HG03025 (cell line): ENCODE data around the gene LMF1.
"Not testable (repeated sequence)": the region's sequence is repeated elsewhere in the genome, so short reads cannot be mapped to it uniquely, and the experiment has no call there.

Experiments
- ATAC-seq: cut with Tn5 transposase; IDR thresholded peaks from one replicate; pipeline ENCODE4 v1.9.1; 2021; ENCODE audit warnings: mild to moderate bottlenecking, moderate library complexity; ENCODE audit not compliant: unreplicated experiment, low FRiP score

LMF1 gene

DNA sequence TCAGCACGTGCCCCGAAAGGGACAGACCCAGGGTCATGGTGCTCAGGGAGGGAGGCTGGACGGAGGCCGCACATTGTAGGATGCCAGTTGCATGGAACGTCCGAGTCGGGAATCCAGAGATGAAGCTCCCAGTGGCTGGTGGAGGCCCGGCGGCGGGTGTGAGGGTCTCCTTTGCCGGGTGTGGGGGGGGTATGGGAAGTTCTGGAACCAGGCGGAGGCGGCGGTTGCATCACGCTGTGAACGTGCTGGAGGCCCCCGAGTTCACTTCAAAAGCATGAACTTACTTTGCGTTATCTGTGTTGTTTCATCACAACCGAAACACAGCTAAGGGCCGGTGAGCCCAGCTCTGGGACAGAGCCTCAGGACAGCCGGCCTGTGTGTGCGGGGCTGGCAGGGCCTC lies 96.9 kb downstream of the LMF1 start:
- ATAC-seq = no peak

DNA sequence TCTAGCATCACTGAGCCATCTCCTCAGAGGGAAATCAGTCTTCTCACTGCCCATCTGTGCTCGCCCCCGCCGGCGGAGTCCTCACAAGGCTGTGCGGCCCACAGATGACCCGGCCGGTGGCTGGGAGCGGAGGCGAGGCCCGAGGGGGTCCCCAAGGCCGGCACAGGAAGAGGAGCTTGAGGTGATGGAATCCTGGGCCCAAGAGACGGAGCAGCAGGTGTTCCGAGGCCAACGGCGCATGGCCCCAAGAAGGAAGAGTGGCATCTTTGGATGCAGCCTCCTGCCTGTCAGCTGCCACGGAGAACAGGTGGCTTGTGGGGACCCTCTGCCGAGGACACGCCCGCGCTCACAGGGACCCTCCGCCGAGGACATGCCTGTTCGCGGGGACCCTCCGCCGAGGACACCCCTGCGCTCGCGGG lies 97.5 kb downstream of the LMF1 start:
- ATAC-seq = no peak

DNA sequence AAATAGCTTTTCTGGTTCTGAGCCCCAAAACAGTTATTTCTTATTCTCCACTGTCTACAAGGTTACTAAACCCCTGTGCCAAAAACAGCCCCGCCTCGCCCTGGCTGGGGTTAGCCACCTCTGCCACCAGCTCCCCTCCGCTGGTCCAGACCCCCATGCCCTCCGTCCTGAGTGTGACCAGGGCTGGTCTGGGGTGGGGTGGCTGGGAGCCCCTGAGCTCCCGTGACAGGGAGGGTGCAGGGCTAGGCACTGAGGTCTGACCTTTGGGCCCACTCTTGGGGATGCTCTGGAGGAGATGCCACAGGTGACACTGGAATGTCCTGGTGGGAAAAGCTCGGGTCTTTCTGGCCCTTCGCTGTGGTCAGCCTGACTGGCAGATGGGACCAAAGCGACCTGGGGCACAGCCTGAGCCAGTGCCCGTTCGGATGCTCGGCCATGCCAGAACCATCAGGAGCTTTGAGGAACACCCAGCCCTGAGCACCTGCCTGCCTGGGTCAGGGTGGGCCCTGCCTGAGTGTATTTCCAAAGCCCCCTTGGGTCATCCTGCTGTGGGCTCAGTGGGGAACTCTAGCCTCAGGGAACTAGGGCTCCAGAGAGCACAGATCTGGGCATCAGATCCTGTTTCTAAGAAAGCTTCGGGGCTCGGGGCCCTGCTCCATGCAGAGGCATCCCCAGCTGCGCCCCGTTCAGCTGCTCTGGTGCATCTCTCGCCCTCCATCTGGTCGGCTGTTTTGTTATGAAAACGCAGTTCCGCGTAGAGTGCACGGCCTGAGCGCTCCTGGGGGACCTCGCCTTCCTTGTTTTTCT lies 98.1 kb downstream of the LMF1 start:
- ATAC-seq = no peak

DNA sequence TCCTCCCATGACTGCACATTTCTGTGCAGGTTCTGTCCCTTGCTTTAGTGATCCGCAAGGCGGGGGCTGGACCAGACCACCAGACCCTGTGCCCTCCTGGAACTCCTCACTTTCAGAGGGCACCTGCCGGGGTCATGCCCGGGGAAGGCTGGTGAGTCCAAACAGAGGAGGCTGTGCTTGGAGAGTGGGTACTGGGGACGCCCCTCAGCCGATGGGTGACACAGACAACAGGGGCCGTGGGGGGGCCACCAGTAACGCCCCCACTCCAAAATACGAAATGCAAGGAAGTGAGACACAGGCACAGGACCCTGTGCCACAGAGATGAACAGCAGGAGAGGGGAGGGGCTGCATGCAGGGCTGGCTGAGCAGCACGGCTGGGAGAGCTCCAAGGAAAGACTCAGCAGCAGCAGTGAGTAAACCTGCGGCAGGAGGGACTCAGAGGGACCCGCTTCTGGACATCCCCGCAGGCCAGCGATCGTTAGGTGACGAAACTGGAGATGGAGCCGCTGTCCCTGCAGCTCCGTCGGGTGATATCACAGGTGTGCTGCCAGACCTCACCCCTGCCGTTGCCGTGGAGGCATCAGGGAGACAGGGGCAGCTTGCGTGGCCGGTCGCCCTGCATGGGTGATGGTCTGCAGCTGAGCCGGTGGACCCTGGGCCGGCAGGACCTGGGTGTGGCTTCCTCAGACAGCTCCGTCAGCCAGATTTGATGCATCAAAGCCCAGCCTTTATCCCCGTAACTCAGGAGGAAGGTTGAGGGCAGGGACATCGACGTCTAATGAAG lies 99.0 kb downstream of the LMF1 start:
- ATAC-seq = no peak

DNA sequence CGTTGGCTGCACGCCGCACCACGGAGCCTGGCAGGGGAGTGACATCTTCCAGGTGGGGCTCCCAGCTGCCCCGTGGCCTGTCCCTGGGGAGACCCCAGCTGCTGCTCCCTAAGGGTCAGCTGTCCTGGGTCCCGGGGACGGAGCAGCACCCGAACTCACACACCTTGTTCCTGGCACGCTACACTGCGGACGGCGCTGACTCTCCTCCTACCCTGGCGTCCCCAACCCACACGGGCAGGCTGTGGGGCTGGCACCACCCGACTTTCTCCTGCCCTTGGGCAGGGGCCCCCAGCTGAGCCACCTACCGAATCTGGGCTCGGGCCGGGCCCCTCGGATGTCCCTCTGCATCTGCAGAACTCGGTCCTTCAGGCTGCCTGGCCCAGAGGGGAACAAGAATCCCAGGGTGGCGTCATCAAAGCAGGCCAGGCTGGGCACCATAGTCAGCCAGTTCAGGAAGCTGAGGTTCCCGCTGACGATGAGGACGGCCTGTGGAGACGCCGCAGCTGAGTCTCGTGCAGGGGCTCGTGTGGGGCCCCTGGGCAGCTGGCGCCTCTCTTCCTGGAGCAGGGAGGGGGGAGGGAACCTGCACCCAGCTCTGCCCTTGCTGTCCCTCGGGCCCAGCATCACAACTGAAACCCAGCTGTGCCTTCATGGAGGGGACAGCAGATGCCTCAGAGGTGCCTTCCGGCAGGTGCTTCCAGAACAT lies 99.8 kb downstream of the LMF1 start:
- ATAC-seq = no peak

DNA sequence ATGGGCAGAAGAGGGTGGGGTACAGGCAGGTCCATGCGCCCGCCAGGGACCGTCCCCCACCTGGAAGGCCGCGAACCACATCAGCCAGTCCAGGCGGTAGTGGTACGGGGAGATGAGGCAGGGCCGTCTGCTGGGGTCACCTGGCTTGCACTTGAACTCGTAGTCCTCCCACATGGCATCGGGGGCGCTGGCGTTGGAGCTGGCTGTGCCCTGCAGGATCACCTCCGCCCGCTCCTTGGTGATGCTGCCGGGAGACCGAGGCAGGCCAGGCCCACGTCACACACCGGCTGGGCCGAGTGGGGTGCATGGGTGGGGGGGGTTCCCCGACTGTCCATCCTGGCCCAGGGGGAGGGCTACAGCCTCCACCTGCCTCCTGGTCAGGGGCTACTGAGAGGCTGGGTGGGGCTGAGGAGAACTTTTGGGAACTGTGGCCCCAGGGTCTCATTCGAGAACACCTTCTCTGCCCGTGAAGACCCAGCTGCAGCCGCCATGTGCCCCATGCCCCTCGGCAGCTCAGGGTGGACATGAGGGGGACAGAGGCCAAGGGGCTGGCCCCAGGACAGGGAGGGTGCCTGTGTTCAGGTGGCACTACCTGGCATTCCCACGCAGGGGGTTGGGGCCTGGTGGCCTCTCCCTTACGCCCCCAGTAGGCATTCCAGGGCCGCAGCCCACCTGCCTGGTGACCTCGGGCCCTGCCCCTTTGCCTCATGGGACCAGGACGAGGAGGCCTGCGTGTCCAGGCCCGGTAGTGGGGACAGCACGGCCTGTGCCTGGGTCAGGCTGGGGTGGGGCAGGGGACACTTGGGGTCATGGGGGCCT lies 100.8 kb downstream of the LMF1 start:
- no peak for ATAC-seq

DNA sequence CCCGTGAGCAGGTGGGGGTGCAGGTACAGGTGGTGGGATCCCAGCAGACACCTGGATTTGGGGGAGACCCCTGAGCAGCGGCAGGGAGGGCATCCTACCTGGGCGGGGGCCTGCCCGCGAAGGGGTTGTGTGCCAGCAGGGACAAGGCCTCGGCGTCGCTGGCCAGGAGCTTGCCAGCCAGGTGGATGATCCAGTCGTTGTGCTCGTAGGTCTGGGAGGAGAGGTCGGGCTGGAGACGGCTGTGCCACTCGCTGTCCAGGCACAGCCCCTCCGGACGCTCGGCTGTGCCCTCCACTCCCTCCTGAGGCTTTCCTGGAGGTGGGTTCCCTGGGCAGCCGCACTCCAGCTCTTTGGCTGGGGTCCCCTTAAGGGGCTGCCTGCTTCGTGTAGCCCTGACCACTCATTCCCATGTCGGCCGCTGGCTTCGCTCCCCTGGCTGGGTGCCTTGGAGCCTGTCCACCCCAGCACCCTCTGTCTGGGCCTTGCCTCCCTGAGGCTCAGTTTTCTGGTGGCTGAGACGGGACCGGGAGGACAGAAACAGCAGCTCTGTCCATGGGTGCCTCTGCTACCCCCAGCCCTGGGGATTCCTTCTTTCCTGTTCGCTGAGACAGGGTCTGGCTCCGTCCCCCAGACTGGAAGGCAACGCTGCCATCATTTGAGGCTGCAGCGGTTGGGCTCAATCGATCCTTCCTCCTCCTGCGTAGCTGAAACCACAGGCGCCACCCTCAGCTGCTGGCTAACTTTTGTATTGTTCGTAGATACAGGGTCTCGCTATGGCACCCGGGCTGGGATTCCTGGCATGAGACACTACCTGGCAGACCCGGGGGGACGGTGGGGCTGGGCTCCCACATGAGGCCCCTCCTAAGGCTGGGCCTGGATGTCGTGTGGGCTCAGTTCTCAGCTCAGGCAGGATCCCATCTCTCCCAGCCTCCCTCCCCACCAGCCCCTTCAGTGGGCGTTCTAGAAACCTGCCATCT lies 101.7 kb downstream of the LMF1 start:
- no peak for ATAC-seq

DNA sequence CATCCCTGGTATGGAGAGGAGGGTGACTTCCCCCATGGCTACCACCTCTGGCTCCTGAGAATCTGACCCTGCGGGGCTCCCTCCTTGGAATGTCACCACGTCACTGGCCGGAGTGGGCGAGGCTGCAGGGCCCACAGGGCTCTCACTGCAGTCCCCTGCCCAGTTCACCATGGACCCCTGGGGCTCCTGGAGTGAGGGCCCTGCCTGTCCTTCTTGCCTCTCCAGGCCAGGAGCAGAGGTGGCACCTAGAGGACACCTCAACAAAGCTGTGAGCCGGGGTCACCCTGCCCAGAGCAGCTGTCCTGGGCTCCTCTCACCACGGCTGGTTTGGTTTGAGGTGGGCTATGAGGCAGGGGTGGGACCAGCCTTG lies 102.4 kb downstream of the LMF1 start:
- ATAC-seq = no peak

DNA sequence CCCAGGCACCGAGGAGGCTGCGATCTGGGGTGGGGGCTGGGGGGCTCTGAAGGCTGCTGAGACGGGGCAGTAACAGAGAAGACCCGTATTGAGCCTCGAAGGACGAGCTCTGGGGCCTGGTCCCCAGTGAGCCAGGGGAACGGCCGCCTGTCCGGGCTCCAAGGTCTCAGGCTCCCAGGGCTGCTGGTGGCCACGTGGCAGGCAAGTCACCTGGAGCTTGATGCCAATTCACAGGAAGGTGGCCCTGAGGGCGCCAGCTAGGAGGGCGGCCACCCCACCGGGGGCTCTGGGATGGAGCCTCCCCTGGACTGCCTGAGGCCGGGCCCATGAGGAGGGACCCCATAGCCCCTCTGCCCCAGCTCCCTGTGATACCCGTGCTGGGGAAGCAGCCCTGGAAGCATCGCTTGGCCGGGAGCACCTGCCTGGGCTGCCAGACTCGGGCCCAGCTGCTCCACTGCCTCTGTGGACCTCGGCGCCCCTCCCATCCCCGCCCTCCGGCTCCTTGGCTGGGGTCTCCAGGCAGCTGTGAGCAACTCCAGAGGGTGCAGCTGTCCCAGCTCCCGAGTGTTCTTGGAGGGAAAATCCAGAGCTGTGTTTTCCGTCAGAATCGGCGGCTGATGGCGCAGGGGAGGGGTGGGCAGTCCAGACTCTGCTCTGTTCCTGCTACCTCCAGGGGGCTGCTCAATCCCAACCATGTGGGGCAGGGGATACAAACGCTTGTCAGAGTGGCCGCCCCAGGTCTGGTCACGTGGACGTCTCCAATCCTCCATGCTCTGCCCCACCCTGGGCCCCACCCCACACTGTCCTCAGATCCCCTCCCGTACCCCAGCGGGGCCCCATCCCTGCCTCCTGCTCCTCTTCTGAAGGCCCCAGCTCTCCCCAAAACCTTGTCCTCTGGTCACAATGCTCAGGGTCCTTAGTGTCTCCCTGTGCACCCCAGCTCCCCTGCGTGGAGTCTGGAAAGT lies 103.1 kb downstream of the LMF1 start:
- no peak for ATAC-seq

DNA sequence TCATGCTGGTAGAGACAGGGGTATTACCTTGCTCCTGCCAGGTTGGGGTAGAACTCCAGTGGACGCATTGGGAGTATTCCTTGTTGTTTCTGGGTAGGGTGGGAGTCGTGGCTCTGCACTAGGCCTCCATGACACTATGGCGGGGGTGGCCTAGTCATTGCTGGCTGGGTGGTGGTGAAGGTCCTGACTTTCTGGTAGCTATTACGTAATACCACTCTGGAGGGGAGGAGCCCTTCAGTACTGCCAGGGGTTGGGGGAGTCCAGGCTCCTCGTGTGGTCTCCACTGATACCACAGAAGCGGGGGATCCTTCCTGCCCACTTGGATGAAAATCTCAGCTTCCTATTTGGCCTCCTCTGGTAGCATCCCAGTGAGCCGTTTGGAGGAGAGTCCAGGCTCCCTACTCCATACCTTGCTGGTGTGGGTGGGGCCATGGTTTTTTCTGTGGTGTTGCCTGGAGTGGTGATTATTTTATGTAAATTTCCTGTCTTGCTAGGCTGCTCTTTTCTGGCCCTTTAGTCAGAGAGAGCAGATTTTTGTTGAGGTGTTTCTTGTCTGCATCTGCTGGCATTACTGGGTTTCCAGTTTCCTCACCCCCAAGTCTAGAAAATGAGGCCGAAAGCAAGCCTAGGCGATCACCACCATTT lies 104.4 kb downstream of the LMF1 start:
- no peak for ATAC-seq

DNA sequence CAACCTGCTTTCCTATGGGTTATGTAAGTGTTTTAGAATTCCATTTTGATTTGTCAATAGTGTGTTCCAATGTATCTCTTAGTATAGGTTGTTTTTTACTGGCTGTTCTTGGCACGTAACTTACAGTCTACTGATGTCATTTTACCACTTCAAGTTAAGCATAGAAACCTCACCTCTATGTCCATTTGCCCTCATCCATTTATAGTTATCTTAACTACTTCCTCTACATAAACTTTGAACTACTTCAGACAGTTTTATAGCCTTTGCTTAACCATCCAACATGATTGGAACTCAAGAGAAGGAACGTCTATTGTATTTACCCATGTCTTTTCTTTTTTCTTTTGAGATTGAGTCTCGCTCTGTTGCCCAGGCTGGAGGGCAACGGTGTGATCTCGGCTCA lies 105.8 kb downstream of the LMF1 start:
- ATAC-seq = no peak

DNA sequence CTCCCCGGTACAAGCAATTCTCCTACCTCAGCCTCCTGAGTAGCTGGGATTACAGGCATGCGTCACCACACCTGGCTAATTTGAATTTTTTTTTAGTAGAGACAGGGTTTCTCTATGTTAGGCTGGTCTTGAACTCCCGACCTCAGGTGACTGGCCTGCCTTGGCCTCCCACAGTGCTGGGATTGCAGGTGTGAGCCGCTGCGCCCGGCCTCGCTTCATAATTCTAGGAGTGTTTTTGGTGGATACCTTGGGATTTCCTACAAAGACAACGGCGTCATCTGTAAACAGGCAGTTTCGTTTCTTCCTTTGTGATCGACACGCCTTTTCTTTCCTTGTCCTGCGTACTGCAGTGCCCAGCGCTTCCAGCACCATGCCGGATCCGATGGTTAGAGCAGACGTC lies 109.3 kb downstream of the LMF1 start:
- no peak for ATAC-seq

DNA sequence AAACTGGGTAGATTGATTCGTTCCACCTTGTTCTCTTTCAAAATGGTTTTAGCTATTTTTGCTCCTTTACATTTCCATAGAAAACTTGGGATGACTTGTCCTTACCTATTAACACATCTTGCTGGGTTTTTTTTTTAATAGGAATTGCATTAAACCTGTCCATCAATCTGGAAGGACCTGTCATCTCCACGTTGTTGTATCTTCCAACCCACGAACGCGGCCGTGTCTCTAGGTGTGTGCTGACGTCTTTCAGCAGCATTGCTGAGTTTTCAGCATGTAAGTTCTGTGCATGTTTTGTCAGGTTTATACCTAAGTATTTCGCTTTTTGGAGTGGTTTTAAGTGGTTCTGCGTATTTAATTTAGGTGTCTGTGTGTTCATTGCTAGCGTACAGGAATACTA lies 109.9 kb downstream of the LMF1 start:
- no peak for ATAC-seq

DNA sequence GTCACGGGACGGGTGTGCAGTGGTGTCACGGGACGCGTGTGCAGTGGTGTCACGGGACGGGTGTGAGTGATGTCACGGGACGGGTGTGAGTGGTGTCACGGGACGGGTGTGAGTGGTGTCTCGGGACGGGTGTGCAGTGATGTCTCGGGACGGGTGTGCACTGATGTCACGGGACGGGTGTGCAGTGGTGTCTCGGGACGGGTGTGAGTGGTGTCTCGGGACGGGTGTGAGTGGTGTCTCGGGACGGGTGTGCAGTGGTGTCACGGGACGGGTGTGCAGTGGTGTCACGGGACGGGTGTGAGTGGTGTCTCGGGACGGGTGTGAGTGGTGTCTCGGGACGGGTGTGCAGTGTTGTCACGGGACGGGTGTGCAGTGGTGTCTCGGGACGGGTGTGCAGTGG lies 111.8 kb downstream of the LMF1 start:
- not testable (repeated sequence) for ATAC-seq

DNA sequence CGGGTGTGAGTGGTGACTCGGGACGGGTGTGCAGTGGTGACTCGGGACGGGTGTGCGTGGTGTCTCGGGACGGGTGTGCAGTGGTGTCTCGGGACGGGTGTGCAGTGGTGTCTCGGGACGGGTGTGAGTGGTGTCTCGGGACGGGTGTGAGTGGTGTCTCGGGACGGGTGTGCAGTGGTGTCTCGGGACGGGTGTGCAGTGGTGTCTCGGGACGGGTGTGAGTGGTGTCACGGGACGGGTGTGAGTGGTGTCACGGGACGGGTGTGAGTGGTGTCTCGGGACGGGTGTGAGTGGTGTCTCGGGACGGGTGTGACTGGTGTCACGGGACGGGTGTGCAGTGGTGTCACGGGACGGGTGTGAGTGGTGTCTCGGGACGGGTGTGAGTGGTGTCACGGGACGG lies 112.3 kb downstream of the LMF1 start:
- ATAC-seq = not testable (repeated sequence)

DNA sequence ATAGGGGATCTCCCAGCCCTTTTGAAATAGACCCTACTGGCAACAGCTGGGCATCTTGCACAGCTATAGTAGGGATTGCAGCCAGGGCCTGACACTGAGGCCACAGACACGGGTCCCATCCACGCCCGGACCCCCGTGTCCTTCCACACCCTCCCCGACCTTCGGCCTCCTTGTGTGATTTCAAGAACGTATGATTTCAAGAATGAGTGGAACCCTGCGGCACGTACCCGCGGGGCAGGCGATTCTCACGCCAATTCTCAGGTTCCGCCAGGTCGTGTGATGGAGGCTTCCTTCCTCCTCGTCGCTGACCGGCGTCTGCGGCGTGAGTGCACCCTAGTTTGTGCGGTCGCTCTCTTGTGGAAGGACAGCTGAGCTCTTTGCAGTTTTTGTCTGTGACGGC lies 114.0 kb downstream of the LMF1 start:
- no peak for ATAC-seq

DNA sequence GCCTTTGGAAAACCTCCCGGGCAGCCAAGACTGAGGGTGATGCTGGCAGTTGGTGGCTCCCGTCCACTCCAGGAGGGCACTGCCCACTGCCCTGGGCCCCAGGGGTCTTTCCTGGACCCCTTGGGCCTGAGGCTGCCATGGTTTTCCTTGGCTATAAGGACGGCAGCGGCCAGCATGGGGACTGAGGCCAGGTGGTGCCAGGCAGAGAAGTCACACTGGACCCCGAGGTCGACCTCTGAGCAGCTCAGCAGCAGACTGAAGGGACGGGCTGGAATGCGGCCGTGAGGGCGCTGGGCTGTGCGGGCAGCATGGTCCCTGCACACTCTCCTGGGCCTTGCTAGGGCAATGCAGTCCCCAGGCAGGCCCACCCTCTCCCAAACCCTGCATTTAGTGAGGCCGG lies 114.7 kb downstream of the LMF1 start:
- no peak for ATAC-seq

DNA sequence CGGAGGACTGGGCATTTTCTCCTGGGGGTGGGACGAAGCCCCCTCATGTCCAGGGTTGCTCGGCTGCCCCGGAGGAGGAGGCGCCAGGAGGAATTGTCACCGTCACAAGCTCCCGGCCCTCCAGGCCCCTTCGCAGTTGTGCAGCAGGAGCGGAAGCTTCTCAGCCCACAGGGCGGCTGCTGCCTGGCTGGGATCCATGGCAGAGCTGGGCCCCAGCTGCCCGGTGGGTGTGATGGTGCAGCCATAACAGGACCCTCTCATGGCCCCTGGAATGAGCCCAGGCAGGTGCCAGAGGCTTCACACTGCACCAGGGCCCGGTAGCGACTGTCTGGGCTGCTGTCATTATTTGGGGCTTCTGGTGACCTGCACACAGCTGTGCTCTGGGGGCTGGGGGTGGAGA lies 115.3 kb downstream of the LMF1 start:
- no peak for ATAC-seq
